Liver (tissue), 9 donors: ENCODE measurements around the gene TAB2. TPM values are rescaled to one million over a fixed set of nuclear protein-coding genes. Genes with fewer than 3 reads are reported as not detected.

Experiments
- DNase-seq: peaks from one replicate; pipeline ENCODE4 v3.0.0-alpha.2; 2017; ENCODE audit warnings: low spot score
- H3K27ac ChIP-seq, 2 donors: one replicate each; pipeline ENCODE4 v1.7.0; 2013; ENCODE audit warnings: inconsistent platforms in 2 of 2, low read length in 2 of 2, control low read depth in 1 of 2, low read depth in 1 of 2, mild to moderate bottlenecking in 1 of 2
- H3K27me3 ChIP-seq, 4 donors: one replicate each; pipeline versions ENCODE4 v1.6.1 to v1.7.0; 2013; ENCODE audit warnings: low read length in 3 of 4, inconsistent platforms in 1 of 4, mild to moderate bottlenecking in 1 of 4, moderate library complexity in 1 of 4; ENCODE audit not compliant: control insufficient read depth in 4 of 4, insufficient read depth in 4 of 4
- H3K36me3 ChIP-seq, 4 donors: one replicate each; pipeline versions ENCODE4 v1.6.1 to v1.7.0; 2013; ENCODE audit warnings: low read length in 3 of 4, mild to moderate bottlenecking in 3 of 4, low read depth in 1 of 4, moderate library complexity in 1 of 4; ENCODE audit not compliant: control insufficient read depth in 4 of 4, insufficient read depth in 3 of 4
- H3K4me1 ChIP-seq, 4 donors: one replicate each; pipeline versions ENCODE4 v1.6.1 to v1.7.0; 2013; ENCODE audit warnings: low read length in 3 of 4, mild to moderate bottlenecking in 3 of 4, moderate library complexity in 1 of 4; ENCODE audit not compliant: control insufficient read depth in 4 of 4, insufficient read depth in 4 of 4
- H3K4me3 ChIP-seq, 3 donors: one replicate each; pipeline versions ENCODE4 v1.6.1 to v1.7.0; 2013; ENCODE audit warnings: low read length in 3 of 3, control low read depth in 1 of 3, low read depth in 1 of 3, mild to moderate bottlenecking in 1 of 3
- H3K9ac ChIP-seq, 2 donors: one replicate each; pipeline ENCODE4 v1.7.0; 2013; ENCODE audit warnings: low read length in 2 of 2, mild to moderate bottlenecking in 2 of 2, moderate library complexity in 2 of 2, control low read depth in 1 of 2, low read depth in 1 of 2
- H3K9me3 ChIP-seq, 4 donors: one replicate each; pipeline versions ENCODE4 v1.6.1 to v1.7.0; 2013; ENCODE audit warnings: low read length in 3 of 4; ENCODE audit not compliant: control insufficient read depth in 4 of 4
- EGR1 ChIP-seq, 2 donors: IDR thresholded peaks; 2 replicates each; pipeline ENCODE4 v1.6.1; 2016 to 2018; ENCODE audit warnings: antibody characterized with exemption in 2 of 2, low read depth in 2 of 2
- FOXA1 ChIP-seq: IDR thresholded peaks from 2 replicates; pipeline ENCODE4 v1.6.1; 2016; ENCODE audit warnings: antibody characterized with exemption
- GABPA ChIP-seq, 2 donors: IDR thresholded peaks in 1 of 2; conservative IDR thresholded peaks in 1 of 2; 2 replicates each; pipeline ENCODE4 v1.6.1; 2016; ENCODE audit warnings: antibody characterized with exemption in 2 of 2, mild to moderate bottlenecking in 1 of 2, moderate library complexity in 1 of 2
- HNF4A ChIP-seq, 2 donors: conservative IDR thresholded peaks; 2 replicates each; pipeline ENCODE4 v1.6.1; 2016; ENCODE audit warnings: antibody characterized with exemption in 2 of 2, mild to moderate bottlenecking in 2 of 2
- HNF4G ChIP-seq: IDR thresholded peaks from 2 replicates; pipeline ENCODE4 v1.6.1; 2016; ENCODE audit warnings: antibody characterized with exemption
- NR2F2 ChIP-seq: IDR thresholded peaks from 2 replicates; pipeline ENCODE4 v1.6.1; 2016; ENCODE audit warnings: antibody characterized with exemption
- RAD21 ChIP-seq, 2 donors: IDR thresholded peaks; 2 replicates each; pipeline ENCODE4 v1.6.1; 2016; ENCODE audit warnings: antibody characterized with exemption in 2 of 2, mild to moderate bottlenecking in 2 of 2
- RXRA ChIP-seq, 2 donors: IDR thresholded peaks; 2 replicates each; pipeline ENCODE4 v1.6.1; 2017 to 2018; ENCODE audit warnings: antibody characterized with exemption in 2 of 2, mild to moderate bottlenecking in 1 of 2
- YY1 ChIP-seq: IDR thresholded peaks from 2 replicates; pipeline ENCODE4 v1.6.1; 2016; ENCODE audit warnings: antibody characterized with exemption, mild to moderate bottlenecking
- WGBS: extraction: QIAGEN DNeasy Blood & Tissue Kit; methylation state at CpG from one replicate; pipeline ENCODE4 v1.1.7; 2013; 5-methylcytosine and 5-hydroxymethylcytosine counted together
- polyA plus RNA-seq, 2 donors: library from polyadenylated mRNA; stranded (reverse) in 1 of 2; unstranded in 1 of 2; fragments of 200-250 nt in 1 of 2; fragments of >200 nt in 1 of 2; fragmentation: Nextera tagmentation in 1 of 2; extraction: Ambion mirVana in 1 of 2; gene quantifications; one replicate each; pipeline versions ENCODE4 v1.2.1 to v1.2.3, GENCODE V29; 2013 to 2015
- total RNA-seq, 2 donors: library from RNA; depleted of rRNA; stranded (reverse); fragments of >200 nt; gene quantifications; one replicate each; pipeline ENCODE4 v1.2.3, GENCODE V29; 2014
- TF ChIP-seq, protein P1 (sequence below): IDR thresholded peaks from 2 replicates; pipeline ENCODE4 v1.6.1; 2016; ENCODE audit warnings: antibody characterized with exemption
- TF ChIP-seq, protein P2 (sequence below): fragments of 150-350 bp; IDR thresholded peaks from 2 replicates; pipeline ENCODE4 v1.5.1; 2017; ENCODE audit warnings: improper control_type of control experiment, low read depth, low read length; ENCODE audit not compliant: missing input control
- TF ChIP-seq, protein P3 (sequence below): IDR thresholded peaks from 2 replicates; pipeline ENCODE4 v1.6.1; 2016; ENCODE audit warnings: antibody characterized with exemption, mild to moderate bottlenecking
- donor health status: healthy.
- donor health status: healthy.
- donor health status: healthy.
- donor health status: healthy.
- donor health status: healthy.

Gene TAB2
- total and polyA plus RNA-seq, 4 donors: 10.5 to 25.6 (median 18.0) TPM

DNA sequence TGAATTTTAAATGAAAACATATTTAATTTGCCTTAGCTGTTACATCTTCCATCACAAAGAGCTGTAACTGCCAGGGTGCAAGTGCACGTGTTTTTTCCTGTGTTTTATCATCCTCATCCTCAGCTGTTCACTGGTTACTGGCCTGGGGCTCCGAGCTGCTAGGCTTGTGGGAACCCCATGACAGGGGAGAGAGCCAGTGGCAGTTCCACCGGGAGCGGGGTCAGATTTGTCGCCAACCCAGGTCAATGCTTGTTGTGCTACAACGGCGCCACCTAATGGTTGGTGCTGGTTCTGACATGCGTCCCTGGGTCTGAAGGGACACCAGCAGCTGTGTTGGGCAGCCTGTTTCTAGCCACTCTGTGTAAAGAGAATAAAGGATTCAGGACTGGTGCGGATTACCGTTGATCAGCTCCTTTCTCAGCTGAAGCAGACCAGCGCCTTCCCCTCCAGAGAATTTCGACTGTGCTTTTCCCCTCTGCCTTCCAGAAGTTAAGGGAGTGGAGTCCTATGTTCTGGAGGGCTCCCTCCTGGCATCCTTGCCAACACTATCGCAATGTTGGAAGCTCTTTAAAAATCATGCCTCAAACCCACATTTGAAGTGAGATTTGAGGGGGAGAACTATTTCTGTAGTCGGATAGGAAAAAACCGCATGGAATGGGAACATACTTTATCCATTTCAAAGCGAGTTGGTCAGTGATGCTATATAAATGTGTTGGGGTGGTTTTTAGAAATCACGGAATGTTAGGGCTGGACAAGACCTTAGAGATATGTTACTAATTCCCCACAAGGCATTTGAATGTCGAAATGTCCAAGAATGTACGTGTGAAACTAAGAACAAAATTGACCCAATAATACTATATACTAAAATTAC, 114.6 kb downstream of the TAB2 start:
- DNase-seq: peak; percentile 91
- H3K4me1 ChIP-seq: peaks cover 0 to 7% (median under 1%) of the 10 kb centered on the region in 4 donors
- no peaks in the 10 kb centered on the region for H3K9me3 ChIP-seq
- H3K36me3 ChIP-seq: no peaks in the 10 kb centered on the region
- no peak overlapping the region for H3K4me3 ChIP-seq
- TF ChIP-seq GABPA (IDR thresholded peaks at IDR 0.05 in 1 of 2, conservative IDR thresholded peaks at IDR 0.05 in 1 of 2): no peak
- no peak for TF ChIP-seq HNF4A (conservative IDR thresholded peaks at IDR 0.05)
- TF ChIP-seq RAD21 (IDR thresholded peaks at IDR 0.05): peak; percentile 100
- no peak for TF ChIP-seq YY1
- TF ChIP-seq, protein P1, sequence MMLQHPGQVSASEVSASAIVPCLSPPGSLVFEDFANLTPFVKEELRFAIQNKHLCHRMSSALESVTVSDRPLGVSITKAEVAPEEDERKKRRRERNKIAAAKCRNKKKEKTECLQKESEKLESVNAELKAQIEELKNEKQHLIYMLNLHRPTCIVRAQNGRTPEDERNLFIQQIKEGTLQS: no peak
- TF ChIP-seq EGR1 (IDR thresholded peaks at IDR 0.05; ENCODE audit: low read depth in 2 of 2): no peak
- TF ChIP-seq, protein P2, sequence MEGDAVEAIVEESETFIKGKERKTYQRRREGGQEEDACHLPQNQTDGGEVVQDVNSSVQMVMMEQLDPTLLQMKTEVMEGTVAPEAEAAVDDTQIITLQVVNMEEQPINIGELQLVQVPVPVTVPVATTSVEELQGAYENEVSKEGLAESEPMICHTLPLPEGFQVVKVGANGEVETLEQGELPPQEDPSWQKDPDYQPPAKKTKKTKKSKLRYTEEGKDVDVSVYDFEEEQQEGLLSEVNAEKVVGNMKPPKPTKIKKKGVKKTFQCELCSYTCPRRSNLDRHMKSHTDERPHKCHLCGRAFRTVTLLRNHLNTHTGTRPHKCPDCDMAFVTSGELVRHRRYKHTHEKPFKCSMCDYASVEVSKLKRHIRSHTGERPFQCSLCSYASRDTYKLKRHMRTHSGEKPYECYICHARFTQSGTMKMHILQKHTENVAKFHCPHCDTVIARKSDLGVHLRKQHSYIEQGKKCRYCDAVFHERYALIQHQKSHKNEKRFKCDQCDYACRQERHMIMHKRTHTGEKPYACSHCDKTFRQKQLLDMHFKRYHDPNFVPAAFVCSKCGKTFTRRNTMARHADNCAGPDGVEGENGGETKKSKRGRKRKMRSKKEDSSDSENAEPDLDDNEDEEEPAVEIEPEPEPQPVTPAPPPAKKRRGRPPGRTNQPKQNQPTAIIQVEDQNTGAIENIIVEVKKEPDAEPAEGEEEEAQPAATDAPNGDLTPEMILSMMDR: peak; percentile 96
- no peak for TF ChIP-seq FOXA1
- peak; percentile 76 for TF ChIP-seq NR2F2
- peak; percentile 29 to 51 for TF ChIP-seq RXRA (IDR thresholded peaks at IDR 0.05)
- no peak for TF ChIP-seq HNF4G
- H3K9ac ChIP-seq: no peak overlapping the region
- 29% methylated on average over 19 of the region's 19 CpGs for WGBS
- H3K27me3 ChIP-seq: no peaks in the 10 kb centered on the region
- H3K27ac ChIP-seq: no peak overlapping the region

DNA sequence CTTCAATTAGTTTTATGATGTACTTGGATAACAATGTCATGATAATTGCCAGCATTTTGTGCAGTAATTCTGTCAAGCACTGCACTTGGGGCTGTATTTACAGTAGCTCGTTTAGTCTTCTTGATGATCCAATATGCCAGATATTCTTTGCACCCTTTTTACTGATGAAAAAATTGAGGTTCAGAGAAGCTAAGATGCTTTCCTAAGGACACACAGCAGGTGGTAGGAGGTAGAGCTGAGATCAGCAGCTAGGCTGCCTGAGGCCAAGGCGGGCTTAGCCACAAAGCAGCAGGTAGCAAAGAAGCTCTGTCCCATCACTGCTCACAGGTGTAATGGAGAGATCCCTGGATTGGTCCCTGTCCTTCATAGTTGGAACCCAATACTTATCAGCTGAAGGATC, 115.9 kb downstream of the TAB2 start:
- no peak for DNase-seq
- H3K4me1 ChIP-seq: peaks cover 0 to 7% (median under 1%) of the 10 kb centered on the region in 4 donors
- H3K27me3 ChIP-seq: no peaks in the 10 kb centered on the region
- TF ChIP-seq FOXA1: no peak
- WGBS: 73% methylated on average over 2 of the region's 2 CpGs
- no peaks in the 10 kb centered on the region for H3K9me3 ChIP-seq
- H3K36me3 ChIP-seq: no peaks in the 10 kb centered on the region
- no peak overlapping the region for H3K4me3 ChIP-seq
- H3K27ac ChIP-seq: no peak overlapping the region
- no peak overlapping the region for H3K9ac ChIP-seq

DNA sequence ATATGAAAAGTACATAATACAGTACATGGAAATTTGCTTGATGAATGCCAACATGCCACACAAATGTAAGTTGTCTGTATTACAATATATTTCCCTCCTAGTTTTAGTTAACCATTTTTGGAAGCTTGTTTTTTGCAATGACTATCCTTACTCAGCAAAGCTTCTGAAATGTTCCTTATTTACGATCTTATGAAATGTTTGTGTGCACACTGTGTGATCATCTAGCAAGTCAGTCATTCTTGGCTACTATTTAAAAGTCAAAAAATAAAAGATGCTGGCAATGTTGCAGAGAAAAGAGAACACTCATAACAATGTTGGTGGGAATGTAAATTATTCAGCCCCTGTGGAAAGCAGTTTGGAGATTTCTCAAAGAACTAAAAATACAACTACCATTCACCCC, 116.4 kb downstream of the TAB2 start:
- Histone ChIP-seq H3K27ac (no peak overlapping the region), H3K27me3 (no peaks in the 10 kb centered on the region), H3K9ac (no peak overlapping the region), H3K4me1 (peaks cover 0 to 7% (median under 1%) of the 10 kb centered on the region in 4 donors), H3K36me3 (no peaks in the 10 kb centered on the region), H3K4me3 (no peak overlapping the region), H3K9me3 (no peaks in the 10 kb centered on the region)
- 40% methylated on average over 1 of the region's 1 CpG for WGBS
- DNase-seq: no peak
- TF ChIP-seq, protein P3, sequence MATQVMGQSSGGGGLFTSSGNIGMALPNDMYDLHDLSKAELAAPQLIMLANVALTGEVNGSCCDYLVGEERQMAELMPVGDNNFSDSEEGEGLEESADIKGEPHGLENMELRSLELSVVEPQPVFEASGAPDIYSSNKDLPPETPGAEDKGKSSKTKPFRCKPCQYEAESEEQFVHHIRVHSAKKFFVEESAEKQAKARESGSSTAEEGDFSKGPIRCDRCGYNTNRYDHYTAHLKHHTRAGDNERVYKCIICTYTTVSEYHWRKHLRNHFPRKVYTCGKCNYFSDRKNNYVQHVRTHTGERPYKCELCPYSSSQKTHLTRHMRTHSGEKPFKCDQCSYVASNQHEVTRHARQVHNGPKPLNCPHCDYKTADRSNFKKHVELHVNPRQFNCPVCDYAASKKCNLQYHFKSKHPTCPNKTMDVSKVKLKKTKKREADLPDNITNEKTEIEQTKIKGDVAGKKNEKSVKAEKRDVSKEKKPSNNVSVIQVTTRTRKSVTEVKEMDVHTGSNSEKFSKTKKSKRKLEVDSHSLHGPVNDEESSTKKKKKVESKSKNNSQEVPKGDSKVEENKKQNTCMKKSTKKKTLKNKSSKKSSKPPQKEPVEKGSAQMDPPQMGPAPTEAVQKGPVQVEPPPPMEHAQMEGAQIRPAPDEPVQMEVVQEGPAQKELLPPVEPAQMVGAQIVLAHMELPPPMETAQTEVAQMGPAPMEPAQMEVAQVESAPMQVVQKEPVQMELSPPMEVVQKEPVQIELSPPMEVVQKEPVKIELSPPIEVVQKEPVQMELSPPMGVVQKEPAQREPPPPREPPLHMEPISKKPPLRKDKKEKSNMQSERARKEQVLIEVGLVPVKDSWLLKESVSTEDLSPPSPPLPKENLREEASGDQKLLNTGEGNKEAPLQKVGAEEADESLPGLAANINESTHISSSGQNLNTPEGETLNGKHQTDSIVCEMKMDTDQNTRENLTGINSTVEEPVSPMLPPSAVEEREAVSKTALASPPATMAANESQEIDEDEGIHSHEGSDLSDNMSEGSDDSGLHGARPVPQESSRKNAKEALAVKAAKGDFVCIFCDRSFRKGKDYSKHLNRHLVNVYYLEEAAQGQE: no peak
- TF ChIP-seq NR2F2 (no peak), YY1 (no peak), RXRA (IDR thresholded peaks at IDR 0.05) (no peak), FOXA1 (no peak)
- TF ChIP-seq, protein P1: no peak
- TF ChIP-seq, protein P2: no peak
